ENCODE results near the gene ZDHHC22.
"Not testable (repeated sequence)": the region's sequence is repeated elsewhere in the genome, so short reads cannot be mapped to it uniquely, and the experiment has no call there.

The ZDHHC22 gene, protein sequence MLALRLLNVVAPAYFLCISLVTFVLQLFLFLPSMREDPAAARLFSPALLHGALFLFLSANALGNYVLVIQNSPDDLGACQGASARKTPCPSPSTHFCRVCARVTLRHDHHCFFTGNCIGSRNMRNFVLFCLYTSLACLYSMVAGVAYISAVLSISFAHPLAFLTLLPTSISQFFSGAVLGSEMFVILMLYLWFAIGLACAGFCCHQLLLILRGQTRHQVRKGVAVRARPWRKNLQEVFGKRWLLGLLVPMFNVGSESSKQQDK

GRCh38 chr14:77141214-77142004 is at the start of gene ZDHHC22:
Gene ZDHHC22, minus strand, starts transcription at chr14:77141791. Its CDS starts 2,053 bp downstream, at chr14:77139738.
- no peak for DNase-seq (ENCODE audit: low read depth)

DNA sequence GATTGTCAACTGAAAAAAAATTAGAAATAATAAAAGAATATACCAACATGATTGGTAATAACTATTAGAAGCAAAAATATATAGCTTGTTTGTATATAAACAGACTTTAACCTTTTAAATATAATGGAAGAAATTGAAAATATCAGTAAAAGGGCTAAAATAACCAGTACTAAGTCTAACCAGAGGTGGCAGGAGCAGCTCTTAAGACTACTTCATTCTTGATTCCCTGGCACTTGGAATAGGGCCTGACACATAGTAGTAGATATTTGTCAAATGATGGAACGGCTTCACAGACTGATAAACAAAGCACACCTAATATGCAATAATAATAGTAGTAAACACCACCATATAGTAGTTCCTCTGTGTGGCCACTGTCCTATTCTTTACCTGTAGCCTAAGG is 49.4 kb upstream of the ZDHHC22 start:
- no peak for DNase-seq (ENCODE audit: low read depth)

DNA sequence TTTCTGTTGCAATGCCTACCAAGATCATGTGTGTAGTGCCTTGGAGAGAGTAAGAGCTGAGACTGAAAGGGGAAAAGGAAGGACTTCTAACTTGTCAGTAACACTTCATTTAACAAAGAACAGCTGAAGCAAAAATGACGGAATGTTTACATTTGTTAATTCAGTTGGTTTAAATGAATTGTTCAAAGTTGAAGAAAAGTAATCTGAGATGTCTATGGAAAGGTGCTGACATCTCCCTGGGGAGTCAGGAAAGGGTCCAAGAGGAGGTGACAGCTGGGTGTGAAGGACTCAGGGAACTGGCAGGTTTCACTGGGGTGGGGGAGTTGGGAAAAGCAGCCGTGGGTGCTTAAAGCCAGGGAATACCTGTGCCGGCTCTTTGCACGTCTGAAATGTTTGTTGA is 47.9 kb upstream of the ZDHHC22 start:
- DNase-seq (ENCODE audit: low read depth): no peak

- no peak for DNase-seq (ENCODE audit: low read depth)
Measured at GRCh38 chr14:77187649-77188012, 46.0 kb upstream of the ZDHHC22 start.

DNA sequence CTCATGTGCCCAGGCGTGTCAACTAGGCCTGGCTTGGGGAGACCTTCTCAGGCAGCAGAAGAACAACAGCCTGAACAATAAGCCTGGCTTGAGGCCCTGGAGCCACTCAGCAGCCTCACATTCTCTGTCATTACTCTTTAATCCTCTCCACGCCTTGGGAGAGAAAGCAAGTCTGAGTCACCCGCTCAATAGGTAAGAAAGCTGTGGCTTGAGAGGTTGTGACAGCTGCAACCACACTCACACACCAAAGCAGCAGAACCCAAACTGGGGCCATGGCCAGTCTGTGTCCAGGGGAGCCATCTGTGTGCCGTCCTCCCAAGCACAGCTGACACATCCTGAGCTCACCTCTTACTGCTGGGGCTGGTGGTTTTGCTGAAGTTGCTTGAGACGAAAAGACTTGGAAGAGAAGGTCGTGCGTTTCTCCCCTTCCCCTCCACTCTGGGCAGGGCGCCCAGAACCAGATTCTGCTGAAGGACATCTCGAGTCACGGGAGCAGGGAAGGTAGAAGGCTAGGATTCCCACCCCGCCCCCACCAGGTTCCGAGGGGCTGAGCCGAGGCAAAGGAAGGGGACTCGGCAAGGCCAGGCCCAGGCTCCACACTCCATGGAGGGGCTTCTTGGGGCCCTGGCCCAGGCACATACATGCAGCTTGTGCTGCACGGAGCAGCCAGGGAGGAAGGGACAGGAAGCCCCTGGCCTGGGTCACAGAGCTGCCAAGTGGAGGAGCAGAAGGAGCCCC is 45.5 kb upstream of the ZDHHC22 start:
- DNase-seq (ENCODE audit: low read depth): no peak

GRCh38 chr14:77185093-77185465 is 43.5 kb upstream of the ZDHHC22 start:
- DNase-seq (ENCODE audit: low read depth): no peak

DNA sequence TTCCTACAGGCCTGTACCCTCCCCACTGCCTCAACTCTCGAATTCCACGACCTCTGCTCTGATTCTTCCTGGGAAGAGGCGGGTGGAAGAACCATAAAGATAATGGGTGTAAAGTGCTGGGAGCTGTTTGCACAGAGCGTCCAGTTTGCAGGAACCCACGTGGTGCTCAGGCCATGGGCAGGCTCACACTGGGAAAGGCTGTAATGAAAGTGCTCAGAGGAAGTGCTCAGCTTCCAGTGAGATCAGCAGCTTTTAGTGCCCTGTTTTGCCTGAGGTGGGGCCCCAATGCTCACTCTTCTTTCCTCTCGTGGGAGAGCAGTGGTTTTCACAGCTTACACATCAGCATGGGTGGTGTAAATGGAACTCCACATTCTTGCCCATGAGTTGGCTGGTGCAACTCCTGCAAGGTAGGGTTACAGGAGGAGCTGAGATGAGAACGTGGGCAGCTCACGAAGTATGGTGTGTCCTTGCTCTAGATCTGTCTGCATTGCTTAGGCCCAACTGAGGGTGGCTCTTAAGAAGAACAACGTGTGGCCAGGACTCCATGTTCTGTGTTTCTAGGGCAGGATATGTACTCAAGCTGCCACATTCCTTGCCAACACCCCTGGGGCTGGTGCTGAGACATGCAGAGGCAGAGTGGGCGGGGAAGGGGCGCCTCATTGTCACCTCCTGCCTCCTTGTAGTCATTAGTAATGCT is 43.0 kb upstream of the ZDHHC22 start:
- no peak for DNase-seq (ENCODE audit: low read depth)

DNA sequence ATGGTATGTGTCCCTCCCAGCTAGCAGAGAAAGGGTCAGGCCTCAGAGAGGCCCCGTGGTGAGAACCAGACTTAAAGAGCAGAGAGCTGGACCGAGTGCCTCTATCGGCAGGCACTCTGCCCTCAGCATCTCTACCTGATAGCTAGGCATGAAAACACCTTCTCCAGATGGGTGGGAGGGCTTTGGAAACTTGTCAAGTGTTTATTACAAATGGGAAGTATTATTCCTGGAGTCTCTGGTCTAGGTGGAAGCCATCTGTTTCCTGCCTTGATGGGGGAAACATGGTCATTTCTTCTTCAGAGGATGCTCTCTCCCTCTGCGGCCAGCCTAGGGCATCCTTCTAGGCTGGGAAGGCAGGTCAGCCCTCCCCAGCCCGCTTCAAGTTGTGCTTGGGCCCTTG is 42.3 kb upstream of the ZDHHC22 start:
- DNase-seq (ENCODE audit: low read depth): no peak

DNA sequence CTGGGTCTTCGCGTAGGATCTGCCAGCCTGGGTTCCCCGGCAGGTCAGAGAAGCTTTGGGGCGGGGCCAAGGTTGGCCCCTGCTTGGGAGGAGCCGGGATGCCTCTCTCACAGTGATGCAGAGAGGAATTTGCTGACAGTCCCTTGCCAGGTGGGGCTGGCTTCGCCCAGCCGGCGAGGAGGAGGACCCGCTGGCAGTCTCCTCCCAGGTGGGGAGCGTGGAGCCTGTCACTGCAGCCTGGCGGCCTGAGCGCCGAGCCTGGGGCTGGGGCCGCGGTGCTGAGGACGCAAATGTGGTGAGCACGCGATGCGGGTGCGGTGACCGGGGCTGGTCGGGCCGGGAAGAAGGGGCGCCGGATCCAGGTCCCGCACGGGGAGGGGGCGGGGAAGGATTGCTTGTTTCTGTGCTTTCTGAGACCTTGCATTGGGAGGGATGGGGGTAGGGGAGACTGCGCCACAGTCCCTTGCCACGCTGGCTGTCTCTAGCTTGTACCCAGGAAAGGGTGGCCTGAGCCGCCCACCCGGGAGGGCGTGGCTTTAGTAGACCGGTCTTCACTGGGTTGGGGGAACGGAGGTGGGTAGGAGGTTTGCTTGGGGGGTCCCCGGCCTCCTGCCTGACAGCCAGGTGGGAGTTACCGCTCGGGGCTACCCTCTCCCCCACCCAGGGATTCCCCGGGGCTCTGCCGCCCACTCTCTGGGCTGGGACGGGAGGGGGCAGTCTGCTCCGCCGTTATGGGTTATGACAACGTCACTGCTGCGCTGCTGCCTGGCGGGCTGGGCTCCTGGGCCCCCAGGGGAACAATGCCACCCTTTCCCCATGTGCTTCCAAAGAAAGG is 40.2 kb upstream of the ZDHHC22 start, which contains the start of gene TMEM63C:
Gene TMEM63C (plus strand): TSS at position 196 of the 835 bp plus-strand sequence. CDS start 37,016 bp downstream, outside the sequence.
- peak; percentile 7 for DNase-seq (ENCODE audit: low read depth)

DNA sequence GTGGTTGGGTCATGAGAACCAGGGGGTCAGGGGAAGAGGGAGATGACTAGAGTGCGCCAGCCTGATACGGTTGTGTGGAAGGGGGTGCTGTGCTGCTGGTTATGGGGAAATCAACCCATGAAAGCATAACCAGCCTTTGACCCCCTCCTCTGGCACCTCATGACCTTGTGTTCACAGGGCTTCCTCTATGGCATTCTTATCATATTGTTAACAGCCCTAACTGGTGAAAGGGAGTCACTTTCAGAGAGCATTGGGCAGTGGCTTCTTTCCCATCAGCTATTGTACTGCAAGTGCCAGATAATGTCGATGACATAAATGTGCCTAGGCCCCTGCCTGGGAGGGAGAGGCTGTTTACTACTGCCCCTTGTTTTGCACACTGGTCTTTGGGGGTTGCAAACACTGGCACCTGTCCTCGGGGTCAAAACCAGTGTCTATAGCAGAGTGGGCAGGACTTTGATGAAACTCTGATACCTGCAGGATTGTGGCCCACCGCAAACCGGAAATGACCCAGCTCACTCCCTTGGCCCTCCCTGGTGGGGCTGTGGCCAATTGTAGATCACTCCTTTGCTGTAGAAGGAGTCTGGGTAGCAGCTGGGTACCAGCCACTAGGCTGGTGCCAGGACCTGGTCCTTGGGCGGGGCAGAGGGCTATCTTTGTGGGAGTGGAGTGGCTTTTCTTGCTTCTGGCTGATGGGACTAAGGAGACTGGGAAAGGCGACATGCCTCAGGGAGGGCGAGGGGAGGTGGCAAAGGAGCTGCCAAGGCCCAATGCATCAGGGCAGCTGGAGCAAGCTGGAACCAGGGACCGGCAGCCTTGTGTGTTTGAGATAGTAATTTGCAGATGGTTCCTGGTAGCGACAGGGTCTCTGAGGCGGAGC is 39.4 kb upstream of the ZDHHC22 start:
- no peak for DNase-seq (ENCODE audit: low read depth)

DNA sequence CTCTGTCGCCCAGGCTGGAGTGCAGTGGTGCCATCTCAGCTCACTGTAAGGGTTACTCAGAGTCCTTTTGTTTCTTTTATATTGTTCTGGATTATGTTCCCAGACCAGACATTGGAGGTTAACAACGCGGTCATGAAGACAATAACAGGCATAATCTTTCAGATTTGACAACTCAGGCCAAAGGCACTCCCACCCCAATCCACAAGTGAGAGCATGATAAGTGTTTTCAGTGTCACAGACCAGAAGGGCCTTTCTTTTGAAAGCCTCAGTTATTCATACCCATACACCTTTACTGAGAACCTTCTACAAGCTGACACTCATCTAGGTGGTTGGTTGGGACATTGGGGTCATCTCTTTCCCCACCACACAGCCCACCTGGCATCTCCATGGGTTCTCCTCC is 37.1 kb upstream of the ZDHHC22 start:
- DNase-seq (ENCODE audit: low read depth): no peak

DNA sequence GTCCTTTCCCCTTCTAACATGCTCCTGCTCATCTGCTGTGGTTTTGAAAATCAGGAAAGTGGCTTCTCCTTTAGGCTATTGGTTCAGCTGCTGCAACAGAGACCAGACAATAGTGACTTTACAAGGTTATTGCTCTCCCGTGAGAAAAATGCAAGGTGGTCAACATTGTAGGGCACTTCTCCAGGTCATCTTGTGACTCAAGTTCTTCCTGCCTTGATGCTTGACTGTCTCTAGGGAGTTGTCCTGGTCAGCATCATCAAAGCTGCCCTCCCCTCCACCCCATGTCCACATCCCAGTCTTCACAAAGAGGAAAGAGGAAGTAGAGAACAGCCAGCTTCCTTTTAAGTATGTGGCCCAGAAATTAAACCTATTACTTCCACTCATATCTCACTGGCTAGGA is 36.1 kb upstream of the ZDHHC22 start:
- no peak for DNase-seq (ENCODE audit: low read depth)

DNA sequence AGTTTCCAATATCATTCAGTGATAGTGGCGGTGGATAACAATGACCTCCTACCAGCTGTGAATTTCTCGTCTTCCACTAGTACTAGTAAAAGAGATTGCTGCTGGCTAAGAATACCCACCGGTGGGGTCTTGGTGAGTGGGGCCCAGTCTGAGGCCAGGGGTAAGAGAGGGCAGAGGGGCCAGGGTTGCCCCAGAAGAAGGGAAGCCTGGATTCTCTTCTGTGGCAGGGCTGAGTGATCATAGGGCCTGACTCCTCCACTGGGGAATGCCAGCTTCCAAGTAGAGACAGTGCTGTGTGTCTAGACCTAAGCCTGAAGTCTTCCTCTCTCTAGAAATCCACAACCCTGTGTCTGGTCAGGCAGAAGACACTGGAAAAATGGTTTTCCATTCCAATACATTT is 34.3 kb upstream of the ZDHHC22 start:
- DNase-seq (ENCODE audit: low read depth): no peak

DNA sequence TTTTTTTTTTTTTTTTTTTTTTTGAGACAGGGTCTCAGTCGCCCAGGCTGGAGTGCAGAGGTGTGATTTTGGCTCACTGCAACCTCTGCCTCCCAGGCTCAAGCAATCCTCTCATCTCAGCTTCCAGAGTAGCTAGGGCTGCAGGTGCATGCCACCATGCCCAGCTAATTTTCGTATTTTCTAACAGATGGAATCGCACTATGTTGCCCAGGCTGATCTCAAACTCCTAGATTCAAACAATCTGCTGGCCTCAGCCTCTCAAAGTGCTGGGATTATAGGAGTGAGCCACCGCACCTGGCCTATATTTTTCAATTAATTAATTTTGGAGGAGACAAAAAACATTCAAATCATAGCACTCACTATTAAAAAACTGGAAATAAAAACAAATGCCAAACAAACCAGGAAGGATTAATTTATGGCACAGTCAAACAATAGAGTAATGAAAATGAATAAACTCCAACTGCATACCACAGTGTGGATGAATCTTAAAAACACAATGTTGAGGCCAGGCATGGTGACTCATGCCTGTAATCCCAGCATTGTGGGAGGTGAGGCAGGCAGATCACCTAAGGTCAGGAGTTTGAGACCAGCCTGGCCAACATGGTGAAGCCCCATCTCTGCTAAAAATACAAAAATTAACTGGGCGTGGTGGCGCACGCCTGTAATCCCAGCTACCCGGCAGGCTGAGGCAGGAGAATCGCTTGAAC is 32.5 kb upstream of the ZDHHC22 start:
- not testable (repeated sequence) for DNase-seq (ENCODE audit: low read depth)

- no peak for DNase-seq (ENCODE audit: low read depth)
Measured at GRCh38 chr14:77172916-77173315, 31.3 kb upstream of the ZDHHC22 start.

GRCh38 chr14:77170045-77170444 is 28.5 kb upstream of the ZDHHC22 start:
- DNase-seq (ENCODE audit: low read depth): no peak

GRCh38 chr14:77161011-77161410 is 19.4 kb upstream of the ZDHHC22 start:
- DNase-seq (ENCODE audit: low read depth): no peak

- DNase-seq (ENCODE audit: low read depth): no peak
Measured at GRCh38 chr14:77158882-77159255, 17.3 kb upstream of the ZDHHC22 start.

- DNase-seq (ENCODE audit: low read depth): no peak
Measured at GRCh38 chr14:77158175-77158881, 16.7 kb upstream of the ZDHHC22 start.
